Right lung (tissue), 5 donors: ENCODE data around the gene ZC3H13. TPM values are rescaled to one million over a fixed set of nuclear protein-coding genes. Genes with fewer than 3 reads are reported as not detected.

Source experiments
- polyA plus RNA-seq, 5 donors: library from polyadenylated mRNA; unstranded; fragments of 120-200 nt; gene quantifications; one replicate each; pipeline versions ENCODE4 v1.2.1 to v1.2.3, GENCODE V29; 2013; ENCODE audit warnings: inconsistent platforms in 1 of 5, low replicate concordance in 1 of 5; ENCODE audit not compliant: insufficient read length in 5 of 5, insufficient read depth in 1 of 5

The ZC3H13 gene
- polyA plus RNA-seq, 5 donors, result 44.4 to 73.2 (median 64.5) TPM

Other genes starting within 250 kb of the ZC3H13 start
- under 1 TPM; 0.04 to 0.22 (median 0.15) TPM for gene SIAH3, start 201.0 kb downstream of the ZC3H13 start, polyA plus RNA-seq
- gene CPB2, start 52.3 kb upstream of the ZC3H13 start, polyA plus RNA-seq, result 1 to 10 TPM in 1 of 5 donors, under 1 TPM in 4; 0.06 to 1.8 (median 0.23) TPM
- 10 to 100 TPM; 14.4 to 23.2 (median 21.0) TPM for gene LCP1, start 129.4 kb upstream of the ZC3H13 start, polyA plus RNA-seq
- under 1 TPM; 0.37 to 0.49 (median 0.43) TPM for gene LRRC63, start 159.2 kb upstream of the ZC3H13 start, polyA plus RNA-seq